GM13977 (cell line): ENCODE results near the gene ALDH1A1.

Source experiments
- DNase-seq: peaks from one replicate; pipeline ENCODE4 v3.0.0; 2012; ENCODE audit warnings: low spot score
- in situ Hi-C: fragments of 300-500 bp; cut with MboI; formaldehyde crosslinking; loops from one replicate; pipeline ENCODE4 v1.12.0; 2022; ENCODE audit warnings: low sequenced_read_pairs, low pct_unique_long_range_greater_than_20kb, mixed read lengths, inconsistent platforms; ENCODE audit not compliant: unreplicated experiment
- TF ChIP-seq, protein P1 (sequence below): IDR thresholded peaks from 2 replicates; pipeline ENCODE4 v1.5.1; 2012; ENCODE audit warnings: mild to moderate bottlenecking, control low read depth; ENCODE audit not compliant: insufficient read depth; ENCODE audit errors: extremely low read depth, missing control alignments

Gene ALDH1A1

DNA sequence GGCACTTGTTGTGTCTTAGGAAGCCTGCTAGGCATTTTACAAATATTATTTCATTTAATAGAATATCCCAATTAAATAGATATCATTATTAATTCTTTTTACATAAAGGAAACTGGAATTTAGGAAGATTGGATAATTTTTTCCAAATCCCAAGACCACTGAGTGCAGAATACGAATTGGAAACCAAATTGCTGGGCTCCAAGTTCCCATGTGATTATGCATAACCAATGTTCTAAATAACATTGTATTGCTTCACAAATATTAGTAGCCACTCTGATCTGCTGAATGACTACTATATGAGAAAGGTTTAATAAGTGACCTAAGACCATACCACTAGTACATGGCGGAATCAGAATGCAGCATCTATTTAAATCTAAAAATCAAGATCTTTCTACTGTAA is 57.7 kb downstream of the ALDH1A1 start:
- TF ChIP-seq, protein P1, sequence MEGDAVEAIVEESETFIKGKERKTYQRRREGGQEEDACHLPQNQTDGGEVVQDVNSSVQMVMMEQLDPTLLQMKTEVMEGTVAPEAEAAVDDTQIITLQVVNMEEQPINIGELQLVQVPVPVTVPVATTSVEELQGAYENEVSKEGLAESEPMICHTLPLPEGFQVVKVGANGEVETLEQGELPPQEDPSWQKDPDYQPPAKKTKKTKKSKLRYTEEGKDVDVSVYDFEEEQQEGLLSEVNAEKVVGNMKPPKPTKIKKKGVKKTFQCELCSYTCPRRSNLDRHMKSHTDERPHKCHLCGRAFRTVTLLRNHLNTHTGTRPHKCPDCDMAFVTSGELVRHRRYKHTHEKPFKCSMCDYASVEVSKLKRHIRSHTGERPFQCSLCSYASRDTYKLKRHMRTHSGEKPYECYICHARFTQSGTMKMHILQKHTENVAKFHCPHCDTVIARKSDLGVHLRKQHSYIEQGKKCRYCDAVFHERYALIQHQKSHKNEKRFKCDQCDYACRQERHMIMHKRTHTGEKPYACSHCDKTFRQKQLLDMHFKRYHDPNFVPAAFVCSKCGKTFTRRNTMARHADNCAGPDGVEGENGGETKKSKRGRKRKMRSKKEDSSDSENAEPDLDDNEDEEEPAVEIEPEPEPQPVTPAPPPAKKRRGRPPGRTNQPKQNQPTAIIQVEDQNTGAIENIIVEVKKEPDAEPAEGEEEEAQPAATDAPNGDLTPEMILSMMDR: no peak
- DNase-seq: no peak
- in situ Hi-C loops: no loop called here

DNA sequence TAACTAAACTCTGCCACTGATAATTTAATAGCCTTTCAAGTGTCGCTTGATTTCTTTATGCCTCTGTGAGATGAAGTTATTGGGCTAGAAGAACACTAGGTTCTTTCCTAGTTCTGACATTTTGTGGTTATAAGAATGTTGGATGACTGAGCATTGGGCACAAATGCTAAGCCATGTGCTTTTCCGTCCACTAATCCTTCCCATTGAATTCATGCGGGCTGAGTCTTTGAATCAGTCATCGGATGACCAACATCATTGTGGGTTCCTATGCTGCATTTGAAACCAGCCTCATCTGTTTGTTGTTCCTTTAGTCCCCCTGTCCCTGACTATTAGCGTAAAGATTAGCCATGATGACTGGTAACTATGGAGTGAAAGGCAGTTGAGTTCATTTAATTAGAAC is 58.5 kb downstream of the ALDH1A1 start:
- in situ Hi-C loops: no loop called here

DNA sequence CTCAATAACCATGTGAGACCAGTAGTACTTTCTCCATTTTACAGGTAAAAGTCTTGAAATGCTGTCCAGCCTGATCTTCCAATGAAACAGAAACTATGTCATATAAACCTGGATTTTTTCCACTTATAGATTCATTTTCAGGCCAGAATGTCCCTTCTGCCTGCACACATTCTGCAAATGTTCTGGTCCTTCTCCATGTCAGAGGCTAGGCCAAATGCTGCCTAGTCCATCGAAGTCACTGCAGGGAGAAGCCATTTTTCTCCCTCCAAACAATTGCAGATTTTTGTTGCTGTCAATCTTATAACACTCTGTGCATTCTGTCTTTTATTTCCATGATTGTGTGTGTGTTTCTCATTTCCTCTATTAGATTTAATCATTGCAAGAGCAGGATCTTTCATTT is 59.4 kb downstream of the ALDH1A1 start:
- TF ChIP-seq, protein P1: no peak
- in situ Hi-C loops: no loop called here
- no peak for DNase-seq

More for the DNA sequence above, 58.5 kb downstream of the ALDH1A1 start:
- DNase-seq: no peak
- TF ChIP-seq, protein P1: no peak

DNA sequence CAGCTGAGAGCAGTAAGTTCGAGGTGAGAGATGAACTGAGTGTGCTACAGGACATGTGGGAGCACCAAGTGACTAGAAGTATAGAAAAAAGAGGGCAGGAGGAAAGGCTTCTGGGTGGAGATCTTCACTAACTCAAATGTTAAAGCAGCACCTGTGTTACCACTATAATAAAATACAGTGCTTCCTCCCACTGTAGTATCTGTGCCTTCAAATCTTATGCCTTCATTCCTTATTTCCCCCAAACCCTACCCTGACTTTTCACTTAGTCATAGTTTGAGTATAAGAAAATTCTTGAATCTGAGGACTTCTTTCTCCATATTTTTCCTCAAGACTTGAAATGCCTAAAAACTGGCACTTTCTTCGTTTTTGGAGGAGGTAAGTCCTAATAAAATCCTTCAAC is 61.8 kb downstream of the ALDH1A1 start:
- in situ Hi-C loops: no loop called here
- DNase-seq: no peak

DNA sequence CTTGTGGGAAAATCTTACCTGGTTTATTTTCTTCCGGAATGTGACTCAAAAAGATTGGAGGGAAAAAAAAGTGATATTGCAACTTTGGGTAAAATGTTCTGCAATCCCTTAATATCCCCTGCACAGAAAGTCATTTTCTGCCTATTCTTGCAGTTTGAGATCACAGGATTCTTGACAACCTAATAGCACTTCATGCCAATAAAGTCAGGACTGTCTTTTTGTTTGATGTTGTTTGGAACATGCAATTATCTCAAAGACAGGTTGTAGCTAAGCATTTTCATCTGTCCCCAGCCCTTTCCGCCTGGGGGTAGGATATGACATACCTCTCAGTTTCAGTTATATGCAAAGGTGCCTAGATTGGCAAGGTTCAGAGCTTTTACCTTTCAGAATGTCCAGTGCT is 63.9 kb downstream of the ALDH1A1 start:
- TF ChIP-seq, protein P1: no peak
- no peak for DNase-seq
- in situ Hi-C loops: no loop called here

More for the DNA sequence above, 61.8 kb downstream of the ALDH1A1 start:
- TF ChIP-seq, protein P1: no peak

DNA sequence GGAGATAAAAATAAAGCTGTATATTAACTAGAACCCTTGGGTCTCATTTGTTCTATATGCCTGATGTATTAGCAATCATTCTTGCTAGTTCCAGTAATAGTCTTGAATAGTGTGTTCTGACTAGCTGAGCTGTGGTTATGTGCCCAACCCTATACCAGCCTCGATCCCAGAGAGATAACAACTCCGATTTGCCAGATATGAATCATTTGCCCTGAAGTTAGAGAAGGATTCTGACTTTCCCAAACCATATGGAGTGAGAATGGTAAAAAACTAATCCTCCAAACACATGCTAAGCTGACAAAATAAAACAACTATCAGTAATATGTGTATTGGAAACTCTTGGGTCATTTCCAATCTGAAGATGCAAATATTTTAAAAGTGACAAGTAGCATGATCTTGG is 64.8 kb downstream of the ALDH1A1 start:
- no peak for DNase-seq
- TF ChIP-seq, protein P1: no peak
- in situ Hi-C loops: no loop called here

DNA sequence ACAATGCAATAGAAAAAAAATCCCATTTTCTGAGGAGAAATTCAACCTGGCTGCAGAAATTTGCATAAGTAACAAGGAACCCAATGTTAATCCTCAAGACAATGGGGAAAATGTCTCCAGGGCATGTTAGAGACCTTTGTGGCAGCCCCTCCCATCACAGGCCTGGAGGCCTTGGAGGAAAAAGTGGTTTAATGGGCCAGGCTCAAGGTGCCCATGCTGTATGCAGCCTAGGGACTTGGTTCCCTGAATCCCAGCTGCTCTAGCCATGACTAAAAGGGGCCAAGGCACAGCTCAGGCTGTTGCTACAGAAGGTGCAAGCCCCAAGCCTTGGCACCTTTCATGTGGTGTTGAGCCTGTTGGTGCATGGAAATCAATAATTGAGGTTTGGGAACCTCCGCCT is 66.5 kb downstream of the ALDH1A1 start:
- DNase-seq: no peak
- TF ChIP-seq, protein P1: no peak
- in situ Hi-C loops: no loop called here
